GM19467 (cell line): Measurements from ENCODE around the gene PEF1.

Experiments
- ATAC-seq: cut with Tn5 transposase; IDR thresholded peaks from one replicate; pipeline ENCODE4 v1.9.1; 2021; ENCODE audit warnings: mild to moderate bottlenecking, moderate library complexity; ENCODE audit not compliant: unreplicated experiment

Gene PEF1

GRCh38 chr1:31655104-31655503 is 10.4 kb upstream of the PEF1 start:
- ATAC-seq: no peak

GRCh38 chr1:31654474-31654776 is 9.7 kb upstream of the PEF1 start:
- no peak for ATAC-seq

GRCh38 chr1:31653717-31654473 is 9.2 kb upstream of the PEF1 start:
- no peak for ATAC-seq

GRCh38 chr1:31652891-31653499 is 8.3 kb upstream of the PEF1 start:
- ATAC-seq: no peak

GRCh38 chr1:31651766-31652165 is 7.1 kb upstream of the PEF1 start:
- ATAC-seq: no peak

- ATAC-seq: no peak
Measured at GRCh38 chr1:31651089-31651420, 6.4 kb upstream of the PEF1 start.

GRCh38 chr1:31650161-31651088 is 5.7 kb upstream of the PEF1 start:
- no peak for ATAC-seq

GRCh38 chr1:31648641-31649357 is 4.1 kb upstream of the PEF1 start:
- ATAC-seq: no peak

- no peak for ATAC-seq
Measured at GRCh38 chr1:31648190-31648589, 3.5 kb upstream of the PEF1 start.

GRCh38 chr1:31647106-31647505 is 2.4 kb upstream of the PEF1 start:
- no peak for ATAC-seq

- no peak for ATAC-seq
Measured at GRCh38 chr1:31646259-31646960, 1.7 kb upstream of the PEF1 start.

- ATAC-seq: no peak
Measured at GRCh38 chr1:31645274-31645568, 545 bp upstream of the PEF1 start.

- ATAC-seq: peak; percentile 1
Measured at GRCh38 chr1:31643976-31644559, 608 bp downstream of the PEF1 start.

GRCh38 chr1:31642897-31643296 is 1.8 kb downstream of the PEF1 start:
- ATAC-seq: no peak

- ATAC-seq: no peak
Measured at GRCh38 chr1:31642366-31642765, 2.3 kb downstream of the PEF1 start.

- ATAC-seq: no peak
Measured at GRCh38 chr1:31640964-31641363, 3.7 kb downstream of the PEF1 start.

GRCh38 chr1:31640179-31640578 is 4.5 kb downstream of the PEF1 start:
- no peak for ATAC-seq

- ATAC-seq: no peak
Measured at GRCh38 chr1:31639543-31639942, 5.1 kb downstream of the PEF1 start.

GRCh38 chr1:31637915-31638673 is 6.6 kb downstream of the PEF1 start:
- ATAC-seq: no peak

GRCh38 chr1:31633117-31633516 is 11.6 kb downstream of the PEF1 start:
- ATAC-seq: no peak
